ENCODE measurements around the gene C15orf39.

The C15orf39 gene

GRCh38 chr15:75172284-75172820 lies 29.3 kb upstream of the C15orf39 start:
- DNase-seq (ENCODE audit: low spot score), result no peak

- no peak for DNase-seq (ENCODE audit: low spot score)
Measured at GRCh38 chr15:75174102-75174501, 27.6 kb upstream of the C15orf39 start.

- DNase-seq (ENCODE audit: low spot score), result no peak
Measured at GRCh38 chr15:75174729-75175128, 27.0 kb upstream of the C15orf39 start.

- DNase-seq (ENCODE audit: low spot score), result no peak
Measured at GRCh38 chr15:75176396-75176761, 25.3 kb upstream of the C15orf39 start.

GRCh38 chr15:75177360-75178071 lies 24.2 kb upstream of the C15orf39 start:
- DNase-seq (ENCODE audit: low spot score), result no peak

- DNase-seq (ENCODE audit: low spot score), result peak; percentile 51
Measured at GRCh38 chr15:75178171-75178937, 23.3 kb upstream of the C15orf39 start.

- no peak for DNase-seq (ENCODE audit: low spot score)
Measured at GRCh38 chr15:75178938-75179745, 22.5 kb upstream of the C15orf39 start.

- no peak for DNase-seq (ENCODE audit: low spot score)
Measured at GRCh38 chr15:75179746-75180140, 21.9 kb upstream of the C15orf39 start.

GRCh38 chr15:75181780-75182179 lies 19.9 kb upstream of the C15orf39 start:
- DNase-seq (ENCODE audit: low spot score), result no peak

- no peak for DNase-seq (ENCODE audit: low spot score)
Measured at GRCh38 chr15:75182187-75183131, 19.2 kb upstream of the C15orf39 start.

- no peak for DNase-seq (ENCODE audit: low spot score)
Measured at GRCh38 chr15:75185271-75186029, 16.2 kb upstream of the C15orf39 start.

GRCh38 chr15:75186044-75186443 lies 15.6 kb upstream of the C15orf39 start:
- no peak for DNase-seq (ENCODE audit: low spot score)

- no peak for DNase-seq (ENCODE audit: low spot score)
Measured at GRCh38 chr15:75188499-75188898, 13.2 kb upstream of the C15orf39 start.

- no peak for DNase-seq (ENCODE audit: low spot score)
Measured at GRCh38 chr15:75191235-75191634, 10.4 kb upstream of the C15orf39 start.

- DNase-seq (ENCODE audit: low spot score), result no peak
Measured at GRCh38 chr15:75192307-75192706, 9.4 kb upstream of the C15orf39 start.

GRCh38 chr15:75193272-75193671 lies 8.4 kb upstream of the C15orf39 start:
- no peak for DNase-seq (ENCODE audit: low spot score)

- DNase-seq (ENCODE audit: low spot score), result no peak
Measured at GRCh38 chr15:75193976-75194375, 7.7 kb upstream of the C15orf39 start.

- no peak for DNase-seq (ENCODE audit: low spot score)
Measured at GRCh38 chr15:75194397-75194796, 7.3 kb upstream of the C15orf39 start.

GRCh38 chr15:75195122-75195765 lies 6.4 kb upstream of the C15orf39 start:
- no peak for DNase-seq (ENCODE audit: low spot score)

GRCh38 chr15:75195766-75196241 lies 5.9 kb upstream of the C15orf39 start:
- no peak for DNase-seq (ENCODE audit: low spot score)
